Dermis blood vessel endothelial cell (primary cell): ENCODE measurements around the gene NDE1. TPM values are rescaled to one million over a fixed set of nuclear protein-coding genes. Genes with fewer than 3 reads are reported as not detected.
"Not testable (repeated sequence)": the region's sequence is repeated elsewhere in the genome, so short reads cannot be mapped to it uniquely, and the experiment has no call there.

ENCODE experiments used
- DNase-seq: peaks from one replicate; pipeline ENCODE4 v3.0.0; 2010
- total RNA-seq: library from RNA; depleted of rRNA; stranded (reverse); fragments of >200 nt; gene quantifications from 2 replicates; pipeline ENCODE4 v1.2.3, GENCODE V29; 2014

Gene NDE1
- total RNA-seq, 1 donor from 2014 or later: 44.4 TPM

DNA sequence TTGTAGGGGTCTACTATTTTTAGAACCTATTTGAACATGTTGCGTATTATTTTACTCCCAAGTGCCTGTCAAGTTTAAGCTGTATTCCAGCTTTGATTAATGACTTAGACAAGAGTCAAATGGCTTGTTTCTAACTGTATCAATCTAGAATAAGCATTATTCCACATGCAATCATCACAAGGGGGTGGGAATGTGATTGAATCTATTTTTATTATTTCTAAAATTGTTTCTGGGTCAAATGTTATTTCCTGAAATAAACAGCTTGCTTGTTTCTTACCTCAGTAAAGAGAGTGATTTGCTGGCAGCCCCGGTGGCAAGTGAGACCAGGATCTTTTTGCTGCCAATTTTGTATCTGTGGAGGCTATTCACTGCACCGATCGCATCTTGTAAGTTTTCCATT, 28.6 kb upstream of the NDE1 start:
- no peak for DNase-seq

DNA sequence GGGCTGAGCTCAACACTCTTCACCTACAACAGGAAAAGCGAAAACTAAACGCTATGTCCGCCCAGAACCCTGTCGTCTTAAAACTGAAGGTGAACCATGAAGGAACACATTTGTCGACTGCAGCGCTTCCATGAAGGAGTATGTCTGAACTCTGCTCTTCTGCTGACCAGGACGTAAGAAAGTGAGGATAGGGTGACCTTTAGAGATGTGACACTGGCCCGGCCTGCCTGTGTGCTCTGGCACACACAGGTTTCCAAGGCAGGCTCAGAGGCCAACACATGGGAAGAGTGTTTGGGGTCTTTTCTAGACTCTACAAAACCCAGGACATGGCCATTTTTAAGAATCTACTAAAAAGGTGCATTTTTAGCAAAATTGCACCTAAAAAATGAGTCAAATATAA, 28.2 kb upstream of the NDE1 start:
- DNase-seq: no peak

GRCh38 chr16:15631730-15632409, 18.2 kb upstream of the NDE1 start:
- no peak for DNase-seq

- DNase-seq: no peak
Measured at GRCh38 chr16:15635926-15636325, 14.1 kb upstream of the NDE1 start.

DNA sequence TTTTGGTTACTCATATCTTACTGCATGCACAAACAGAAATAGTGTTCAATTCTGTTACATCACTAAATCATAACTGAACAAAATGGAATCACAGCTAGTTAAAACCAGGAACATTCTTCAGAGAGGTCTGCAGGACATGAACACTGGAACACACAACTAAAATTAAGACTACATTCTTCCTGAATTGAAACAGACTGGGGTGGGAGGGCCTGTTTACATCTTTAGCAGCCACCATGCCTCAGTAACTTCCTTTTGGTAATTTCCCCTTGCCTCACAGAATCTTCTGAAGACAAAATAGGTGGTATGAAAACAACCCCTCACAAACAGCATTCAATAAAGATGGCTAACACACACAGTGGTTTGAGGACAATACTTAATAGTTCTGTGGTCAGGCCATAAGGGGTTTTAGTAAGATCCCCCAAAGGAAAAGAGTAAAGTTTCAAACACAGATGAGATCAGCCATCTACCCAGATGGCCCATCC, 13.6 kb upstream of the NDE1 start:
- peak; percentile 17 for DNase-seq

- DNase-seq: no peak
Measured at GRCh38 chr16:15639061-15639568, 10.9 kb upstream of the NDE1 start.

- DNase-seq: no peak
Measured at GRCh38 chr16:15640966-15641365, 9.1 kb upstream of the NDE1 start.

DNA sequence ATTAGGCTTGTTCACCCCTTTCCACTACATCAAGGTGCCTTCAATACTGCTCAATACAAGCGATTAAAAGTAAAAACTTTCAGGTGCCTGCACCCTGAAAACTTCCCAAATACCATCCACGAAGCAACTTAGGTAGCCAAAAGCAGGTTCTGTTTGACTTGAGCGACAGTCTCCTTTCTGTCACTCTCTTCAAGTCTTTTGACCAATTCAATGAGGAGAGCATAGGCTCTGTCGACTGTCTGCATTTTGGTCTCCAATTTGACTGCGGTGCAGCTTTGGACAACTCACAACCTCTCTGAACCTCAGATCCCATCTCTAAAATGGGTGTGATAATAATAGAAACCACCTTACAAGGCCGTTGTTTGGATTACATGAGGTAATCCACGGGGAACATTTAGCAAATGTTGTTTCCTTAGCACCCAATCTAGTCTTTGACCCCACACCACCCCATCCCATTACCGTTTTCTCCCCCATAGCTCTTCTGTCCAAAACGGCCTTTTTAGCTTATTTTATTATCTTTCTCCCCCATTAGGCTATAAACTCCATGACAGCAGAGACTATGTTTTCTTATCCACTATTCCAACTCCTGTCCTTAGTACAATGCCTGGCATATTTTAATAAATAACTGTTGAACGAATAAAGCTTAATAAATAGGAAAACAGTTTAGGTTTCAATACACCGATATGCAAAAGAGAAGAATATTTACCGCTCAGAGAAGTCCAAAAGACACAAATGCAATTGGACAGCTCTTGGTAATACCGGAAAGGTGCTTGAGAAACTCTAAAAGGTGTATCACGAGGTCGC, 8.1 kb upstream of the NDE1 start:
- no peak for DNase-seq

DNA sequence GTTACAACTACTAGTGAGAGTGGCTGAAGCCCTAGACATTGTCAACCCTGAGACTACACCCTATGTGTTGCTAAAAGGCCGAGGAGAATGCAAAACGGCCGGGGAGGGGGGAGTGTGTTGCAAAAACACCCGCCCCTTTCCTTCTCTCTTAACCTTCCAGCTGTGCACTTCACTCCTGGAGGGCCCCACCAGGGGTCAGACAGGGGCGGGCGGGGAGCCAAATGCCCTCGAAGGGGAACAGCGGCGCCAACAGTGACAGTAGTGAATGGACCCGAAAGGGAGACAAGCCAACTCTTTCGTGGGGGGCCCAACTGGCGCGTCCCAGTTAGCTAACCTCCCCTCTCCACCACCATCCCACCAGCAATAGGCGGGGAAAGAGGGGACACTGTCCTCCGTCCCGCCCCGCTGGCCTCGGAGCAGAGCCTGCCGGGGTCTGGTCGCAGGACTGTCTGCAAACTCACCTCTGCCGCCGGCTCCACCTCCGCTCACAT, 7.4 kb upstream of the NDE1 start:
- peak; percentile 67 for DNase-seq

- DNase-seq: peak; percentile 98
Measured at GRCh38 chr16:15643048-15643945, 6.7 kb upstream of the NDE1 start, which contains the start of gene MARF1. Gene MARF1 (minus strand): TSS chr16:15643154. CDS start chr16:15639233, 3,921 bp downstream.

DNA sequence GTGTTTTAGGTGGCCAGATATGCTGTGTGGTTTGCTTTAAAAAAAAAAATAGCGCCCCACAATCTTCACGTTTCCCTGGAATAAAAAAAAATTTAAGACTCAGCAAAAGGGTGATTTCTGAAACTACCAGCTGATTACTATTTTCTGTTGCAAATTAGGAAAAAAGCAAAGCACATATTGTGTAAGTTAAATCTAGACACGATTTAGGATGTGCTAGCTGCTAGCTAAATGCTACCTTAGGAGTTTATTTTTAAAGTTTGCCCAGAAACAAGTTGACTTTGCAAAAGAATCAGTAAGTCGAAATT, 6.1 kb upstream of the NDE1 start:
- DNase-seq: no peak

GRCh38 chr16:15644267-15644961, 5.6 kb upstream of the NDE1 start:
- DNase-seq: no peak

DNA sequence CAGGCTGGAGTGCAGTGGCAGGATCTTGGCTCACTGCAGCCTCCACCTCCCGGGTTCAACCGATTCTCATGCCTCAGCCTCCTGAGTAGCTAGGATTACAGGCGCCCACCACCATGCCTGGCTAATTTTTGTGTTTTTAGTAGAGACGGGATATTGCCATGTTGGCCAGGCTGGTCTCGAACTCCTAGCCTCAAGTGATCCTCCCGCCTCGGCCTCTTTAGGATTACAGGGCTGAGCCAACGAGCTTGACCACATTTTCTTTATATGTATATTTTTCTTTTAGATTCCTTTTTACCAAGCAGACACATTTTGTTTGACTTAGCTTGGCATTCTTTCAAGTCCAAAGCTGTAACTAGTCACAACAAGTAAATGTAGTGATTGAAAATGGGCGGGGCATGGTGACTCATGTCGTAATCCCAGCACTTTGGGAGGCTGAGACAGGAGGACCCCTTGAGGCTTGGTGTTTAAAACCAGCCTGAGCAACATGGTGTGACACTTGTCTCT, 5.0 kb upstream of the NDE1 start:
- peak; percentile 41 for DNase-seq

DNA sequence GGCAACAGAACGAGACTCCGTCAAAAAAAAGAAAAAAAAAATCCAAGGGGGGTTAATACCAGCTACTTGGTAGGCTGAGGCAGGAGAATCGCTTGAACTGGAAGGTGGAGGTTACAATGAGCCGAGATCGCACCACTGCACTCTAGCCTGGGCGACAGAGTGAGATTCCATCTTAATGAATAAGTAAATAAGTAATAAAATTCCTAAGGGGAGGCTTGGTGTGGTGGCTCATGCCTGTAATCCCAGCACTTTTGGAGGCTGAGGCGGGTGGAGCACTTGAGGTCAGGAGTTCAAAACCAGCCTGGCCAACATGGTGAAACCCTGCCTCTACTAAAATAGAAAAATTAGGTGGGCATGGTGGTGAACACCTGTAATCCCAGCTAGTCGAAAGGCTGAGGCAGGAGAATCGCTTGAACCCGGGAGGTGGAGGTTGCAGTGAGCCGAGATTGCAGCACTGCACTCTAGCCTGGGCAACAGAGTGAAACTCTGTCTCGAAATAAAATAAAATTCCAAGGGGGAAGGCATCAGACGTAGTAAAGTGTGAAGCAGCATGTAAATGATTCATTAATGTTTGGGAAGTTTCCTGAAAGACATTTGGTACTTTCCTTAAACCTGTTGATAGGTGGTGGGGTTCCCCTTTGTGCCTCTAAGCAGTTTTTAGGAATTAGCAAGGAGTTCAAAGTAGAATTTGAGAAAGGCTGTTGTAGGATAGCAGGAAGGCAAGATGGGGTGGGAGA, 3.3 kb upstream of the NDE1 start:
- not testable (repeated sequence) for DNase-seq

GRCh38 chr16:15647294-15648014, 2.6 kb upstream of the NDE1 start:
- no peak for DNase-seq

DNA sequence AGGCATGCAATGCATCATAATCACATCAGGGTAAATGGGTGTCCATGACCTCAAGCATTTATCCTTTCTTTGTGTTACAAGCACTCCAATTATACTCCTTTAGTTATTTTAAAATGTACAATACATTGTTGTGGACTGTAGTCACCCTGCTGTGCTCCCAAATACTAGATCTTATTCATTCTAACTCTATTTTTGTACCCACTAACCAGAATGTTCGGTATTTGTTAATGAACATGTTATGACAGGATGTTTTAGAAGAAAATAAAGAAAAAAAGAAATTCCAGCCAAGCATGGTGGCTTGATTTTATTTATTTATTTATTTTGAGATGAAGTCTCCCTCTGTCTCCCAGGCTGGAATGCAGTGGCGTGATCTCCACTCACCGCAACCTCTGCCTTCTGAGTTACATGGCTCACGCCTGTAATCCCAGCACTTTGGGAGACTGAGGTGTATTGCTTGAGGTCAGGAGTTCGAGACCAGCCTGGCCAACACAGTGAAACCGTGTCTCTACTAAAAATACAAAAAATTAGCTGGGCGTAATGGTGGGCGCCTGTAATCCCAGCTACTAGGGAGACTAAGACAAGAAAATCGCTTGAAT, 1.8 kb upstream of the NDE1 start:
- DNase-seq: no peak

GRCh38 chr16:15649311-15649710, 734 bp upstream of the NDE1 start:
- DNase-seq: not testable (repeated sequence)

- no peak for DNase-seq
Measured at GRCh38 chr16:15649727-15650018, 372 bp upstream of the NDE1 start.

- peak; percentile 39 for DNase-seq
Measured at GRCh38 chr16:15650698-15651171, 690 bp downstream of the NDE1 start.
